Activated T-cell treated with anti-CD3 and anti-CD28 coated beads, Interleukin-2, amount 50 U/mL, for 48 hours (primary cell): ENCODE measurements around the gene EIF3C.
A peak's percentile ranks its signal among the peaks of the same experiment; 100 is the strongest.
"Not testable (repeated sequence)": the region's sequence is repeated elsewhere in the genome, so short reads cannot be mapped to it uniquely, and the experiment has no call there.

Experiments
- DNase-seq, 2 experiments: peaks; one replicate each; pipeline ENCODE4 v3.0.0-alpha.2; 2020

Gene EIF3C

GRCh38 chr16:28749997-28750465, 38.8 kb downstream of the EIF3C start:
- DNase-seq = peak; percentile 51 to 59

- DNase-seq = not testable (repeated sequence)
Observed at GRCh38 chr16:28750469-28751067, 39.3 kb downstream of the EIF3C start.

- not testable (repeated sequence) for DNase-seq
Observed at GRCh38 chr16:28751487-28751886, 40.2 kb downstream of the EIF3C start, which contains the start of gene NPIPB9. NPIPB9 (plus strand) TSS chr16:28751787.

GRCh38 chr16:28781697-28782096, 70.4 kb downstream of the EIF3C start:
- not testable (repeated sequence) for DNase-seq

GRCh38 chr16:28782357-28782756, 71.1 kb downstream of the EIF3C start:
- DNase-seq = not testable (repeated sequence)
